Thyroid gland (tissue), 4 donors: ENCODE measurements around the gene NRXN2. TPM values are rescaled to one million over a fixed set of nuclear protein-coding genes. Genes with fewer than 3 reads are reported as not detected.

Experiments
- DNase-seq, 2 donors: peaks; one replicate each; pipeline ENCODE4 v3.0.0-alpha.2; 2019
- H3K27ac ChIP-seq, 3 donors: fragments of 200-600 bp; sonication (generic); 1 replicate in 2 of 3; 2 replicates in 1 of 3; pipeline ENCODE4 v1.5.1; 2016 to 2019; ENCODE audit warnings: mild to moderate bottlenecking in 1 of 3, moderate library complexity in 1 of 3
- H3K27me3 ChIP-seq: fragments of 200-600 bp; sonication (generic); one replicate; pipeline ENCODE4 v1.5.1; 2019
- H3K36me3 ChIP-seq, 2 donors: fragments of 200-600 bp; sonication (generic); one replicate each; pipeline ENCODE4 v1.5.1; 2016 to 2019
- H3K4me1 ChIP-seq, 2 donors: fragments of 200-600 bp; sonication (generic); one replicate each; pipeline ENCODE4 v1.5.1; 2017 to 2019
- H3K4me3 ChIP-seq, 3 donors: fragments of 200-600 bp; sonication (generic); replicated peaks in 1 of 3; 1 replicate in 2 of 3; 2 replicates in 1 of 3; pipeline ENCODE4 v1.5.1; 2016; ENCODE audit warnings: mild to moderate bottlenecking in 1 of 3
- H3K9me3 ChIP-seq: fragments of 200-600 bp; sonication (generic); one replicate; pipeline ENCODE4 v1.5.1; 2017
- POLR2A ChIP-seq, 2 donors: fragments of 450-650 bp; IDR thresholded peaks; one replicate each; pipeline ENCODE4 v1.6.1; 2017; ENCODE audit warnings: antibody characterized with exemption in 2 of 2, mild to moderate bottlenecking in 2 of 2, moderate library complexity in 1 of 2
- WGBS, 2 donors: methylation state at CpG; one replicate each; pipeline ENCODE4 v1.1.5; 2017; 5-methylcytosine and 5-hydroxymethylcytosine counted together
- intact Hi-C: fragments of 100-400 bp; cut with DNase I; formaldehyde crosslinking; loops from one replicate; pipeline ENCODE4 v1.15.1; 2023
- total RNA-seq, 4 donors: library from RNA; depleted of rRNA; stranded (reverse); fragments of >200 nt; gene quantifications; one replicate each; pipeline ENCODE4 v1.2.3, GENCODE V29; 2016
- TF ChIP-seq, protein P1 (sequence below), 6 experiments: fragments of 200-600 bp in 3 of 6; fragments of 450-650 bp in 3 of 6; sonication (generic) in 3 of 6; IDR thresholded peaks; one replicate each; pipeline ENCODE4 v1.5.1; 2016 to 2019; ENCODE audit warnings: antibody characterized with exemption in 6 of 6, mild to moderate bottlenecking in 2 of 6, inconsistent platforms in 1 of 6, moderate library complexity in 1 of 6

NRXN2 gene
- total RNA-seq, 4 donors from 2014 or later = 2.0 to 12.3 (median 4.8) TPM

DNA sequence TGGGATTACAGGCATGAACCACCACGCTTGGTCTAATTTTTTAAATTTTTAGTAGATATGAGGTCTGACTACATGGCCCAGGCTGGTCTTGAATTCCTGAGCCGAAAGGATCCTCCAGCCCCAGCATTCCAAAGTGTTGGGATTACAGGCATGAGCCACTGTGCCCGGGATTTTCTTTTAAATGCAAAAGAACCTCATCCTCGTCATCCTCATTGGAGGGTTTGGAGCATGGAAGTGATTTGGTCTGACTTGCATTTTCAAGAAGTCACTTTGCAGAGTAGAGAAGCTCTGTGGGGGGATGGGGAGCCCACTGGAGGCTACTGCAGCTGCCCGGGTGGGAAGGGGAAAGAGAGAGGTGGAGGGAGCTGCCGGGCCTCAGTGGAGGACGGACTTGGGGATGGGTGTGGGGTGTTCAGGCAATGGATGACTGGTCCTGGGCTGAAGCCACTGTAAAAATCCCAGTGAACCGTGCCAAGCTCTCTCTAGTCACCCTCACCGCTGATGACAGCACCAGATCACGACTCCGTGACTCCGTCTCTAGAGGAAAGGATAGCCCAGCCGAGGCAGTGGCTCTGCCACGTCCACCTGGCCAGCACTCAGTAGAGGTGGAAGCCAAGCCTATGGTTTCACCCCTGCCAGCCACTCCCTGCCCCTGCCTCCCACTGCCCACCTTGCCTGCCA is 164.8 kb downstream of the NRXN2 start:
- TF ChIP-seq, protein P1, sequence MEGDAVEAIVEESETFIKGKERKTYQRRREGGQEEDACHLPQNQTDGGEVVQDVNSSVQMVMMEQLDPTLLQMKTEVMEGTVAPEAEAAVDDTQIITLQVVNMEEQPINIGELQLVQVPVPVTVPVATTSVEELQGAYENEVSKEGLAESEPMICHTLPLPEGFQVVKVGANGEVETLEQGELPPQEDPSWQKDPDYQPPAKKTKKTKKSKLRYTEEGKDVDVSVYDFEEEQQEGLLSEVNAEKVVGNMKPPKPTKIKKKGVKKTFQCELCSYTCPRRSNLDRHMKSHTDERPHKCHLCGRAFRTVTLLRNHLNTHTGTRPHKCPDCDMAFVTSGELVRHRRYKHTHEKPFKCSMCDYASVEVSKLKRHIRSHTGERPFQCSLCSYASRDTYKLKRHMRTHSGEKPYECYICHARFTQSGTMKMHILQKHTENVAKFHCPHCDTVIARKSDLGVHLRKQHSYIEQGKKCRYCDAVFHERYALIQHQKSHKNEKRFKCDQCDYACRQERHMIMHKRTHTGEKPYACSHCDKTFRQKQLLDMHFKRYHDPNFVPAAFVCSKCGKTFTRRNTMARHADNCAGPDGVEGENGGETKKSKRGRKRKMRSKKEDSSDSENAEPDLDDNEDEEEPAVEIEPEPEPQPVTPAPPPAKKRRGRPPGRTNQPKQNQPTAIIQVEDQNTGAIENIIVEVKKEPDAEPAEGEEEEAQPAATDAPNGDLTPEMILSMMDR (IDR thresholded peaks at IDR 0.05) = no peak
- no peak for TF ChIP-seq POLR2A (IDR thresholded peaks at IDR 0.05)
- no peaks in the 10 kb centered on the region for H3K27me3 ChIP-seq
- peaks cover 10 to 32% of the 10 kb centered on the region in 2 donors for H3K4me1 ChIP-seq
- H3K36me3 ChIP-seq = no peaks in the 10 kb centered on the region
- DNase-seq = peak; percentile 58 to 64
- H3K4me3 ChIP-seq = no peak overlapping the region
- peak overlapping the region in 1 of 3 donors; percentile 4 for H3K27ac ChIP-seq
- intact Hi-C loops = no loop called here
- H3K9me3 ChIP-seq = no peaks in the 10 kb centered on the region
- 46 to 48% methylated on average over 12 to 13 of the region's 14 CpGs for WGBS, 2 donors

DNA sequence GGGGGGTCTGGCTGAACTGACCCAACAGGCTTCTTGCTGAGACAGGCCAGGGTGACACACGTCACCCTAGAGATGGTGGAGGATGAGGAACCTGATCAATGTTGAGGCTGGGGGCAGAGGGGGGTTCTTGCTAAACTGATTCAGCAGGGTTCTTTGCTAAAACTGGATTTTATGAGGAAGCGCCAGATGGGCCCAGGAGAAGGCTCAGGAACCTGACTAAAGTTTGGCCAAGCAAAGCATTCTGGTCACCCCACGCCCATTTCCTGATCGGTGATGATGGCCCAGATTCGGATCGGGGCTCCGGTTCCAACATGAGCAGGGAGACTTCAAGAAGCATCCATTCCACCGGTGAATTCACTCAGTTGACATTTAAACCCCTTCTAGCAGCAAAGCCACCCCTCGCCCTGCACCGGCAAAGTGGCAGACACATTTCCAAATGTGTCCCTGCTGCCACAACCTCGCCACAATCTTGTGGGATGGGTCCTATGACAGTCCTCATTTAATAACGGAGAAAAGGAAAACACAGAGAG is 166.2 kb downstream of the NRXN2 start:
- TF ChIP-seq, protein P1 (IDR thresholded peaks at IDR 0.05) = no peak
- no peak for TF ChIP-seq POLR2A (IDR thresholded peaks at IDR 0.05)
- WGBS, 2 donors = 88 to 93% methylated on average over 11 to 12 of the region's 12 CpGs
- no peak overlapping the region for H3K4me3 ChIP-seq
- H3K9me3 ChIP-seq = no peaks in the 10 kb centered on the region
- H3K27ac ChIP-seq = no peak overlapping the region
- no peaks in the 10 kb centered on the region for H3K36me3 ChIP-seq
- intact Hi-C loops = no loop called here
- peaks cover 10 to 33% of the 10 kb centered on the region in 2 donors for H3K4me1 ChIP-seq
- no peak for DNase-seq
- H3K27me3 ChIP-seq = no peaks in the 10 kb centered on the region

Other genes with a start within 250 kb of the NRXN2 start
- not detected for gene SLC22A11, start 167.3 kb downstream of the NRXN2 start, total RNA-seq
- not detected for gene SLC22A12, start 132.0 kb downstream of the NRXN2 start, total RNA-seq
- gene RASGRP2, start 20.9 kb upstream of the NRXN2 start, total RNA-seq = 1 to 10 TPM; 2.8 to 8.9 (median 6.6) TPM
- 10 to 100 TPM in 1 of 4 donors, 1 to 10 TPM in 3; 4.3 to 14.8 (median 6.7) TPM for gene PYGM, start 36.8 kb upstream of the NRXN2 start, total RNA-seq
- gene SF1, start 55.3 kb upstream of the NRXN2 start, total RNA-seq = 100 to 1,000 TPM; 171 to 419 (median 297) TPM
- 10 to 100 TPM; 35.5 to 77.8 (median 37.5) TPM for gene MAP4K2, start 80.0 kb upstream of the NRXN2 start, total RNA-seq
- gene MEN1, start 87.4 kb upstream of the NRXN2 start, total RNA-seq = 10 to 100 TPM; 23.5 to 31.5 (median 25.1) TPM
- 10 to 100 TPM in 2 of 4 donors, 1 to 10 TPM in 2; 7.8 to 13.9 (median 10.2) TPM for gene CDC42BPG, start 121.5 kb upstream of the NRXN2 start, total RNA-seq
- gene EHD1, start 155.4 kb upstream of the NRXN2 start, total RNA-seq = 10 to 100 TPM; 53.5 to 90.7 (median 67.4) TPM
- 10 to 100 TPM; 19.5 to 43.1 (median 36.7) TPM for gene ATG2A, start 194.0 kb upstream of the NRXN2 start, total RNA-seq
- 10 to 100 TPM; 14.8 to 30.1 (median 21.7) TPM for gene PPP2R5B, start 201.5 kb upstream of the NRXN2 start, total RNA-seq
- gene GPHA2, start 212.7 kb upstream of the NRXN2 start, total RNA-seq = under 1 TPM in 1 of 4 donors, not detected in 3; 0.94 TPM
- gene MAJIN, start 248.9 kb upstream of the NRXN2 start, total RNA-seq = under 1 TPM in 1 of 4 donors, not detected in 3; 0.27 TPM